ENCODE results near the gene DBNDD1.

- TF ChIP-seq, protein P1, sequence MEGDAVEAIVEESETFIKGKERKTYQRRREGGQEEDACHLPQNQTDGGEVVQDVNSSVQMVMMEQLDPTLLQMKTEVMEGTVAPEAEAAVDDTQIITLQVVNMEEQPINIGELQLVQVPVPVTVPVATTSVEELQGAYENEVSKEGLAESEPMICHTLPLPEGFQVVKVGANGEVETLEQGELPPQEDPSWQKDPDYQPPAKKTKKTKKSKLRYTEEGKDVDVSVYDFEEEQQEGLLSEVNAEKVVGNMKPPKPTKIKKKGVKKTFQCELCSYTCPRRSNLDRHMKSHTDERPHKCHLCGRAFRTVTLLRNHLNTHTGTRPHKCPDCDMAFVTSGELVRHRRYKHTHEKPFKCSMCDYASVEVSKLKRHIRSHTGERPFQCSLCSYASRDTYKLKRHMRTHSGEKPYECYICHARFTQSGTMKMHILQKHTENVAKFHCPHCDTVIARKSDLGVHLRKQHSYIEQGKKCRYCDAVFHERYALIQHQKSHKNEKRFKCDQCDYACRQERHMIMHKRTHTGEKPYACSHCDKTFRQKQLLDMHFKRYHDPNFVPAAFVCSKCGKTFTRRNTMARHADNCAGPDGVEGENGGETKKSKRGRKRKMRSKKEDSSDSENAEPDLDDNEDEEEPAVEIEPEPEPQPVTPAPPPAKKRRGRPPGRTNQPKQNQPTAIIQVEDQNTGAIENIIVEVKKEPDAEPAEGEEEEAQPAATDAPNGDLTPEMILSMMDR (IDR thresholded peaks at IDR 0.05) = no peak
- no peak for TF ChIP-seq POLR2A (IDR thresholded peaks at IDR 0.05)
Measured at GRCh38 chr16:89985219-89985618, 34.0 kb downstream of the DBNDD1 start.
